Fibroblast of pulmonary artery (primary cell): Measurements from ENCODE around the gene PRKCQ.

Experiments
- DNase-seq: peaks from one replicate; pipeline ENCODE4 v3.0.0-alpha.2; 2010; ENCODE audit warnings: low read depth
- H3K4me3 ChIP-seq: replicated peaks from 2 replicates; pipeline ENCODE4 v1.5.1; 2011; ENCODE audit warnings: low read depth, mild to moderate bottlenecking, control low read depth, low read length, moderate library complexity
- TF ChIP-seq, protein P1 (sequence below): IDR thresholded peaks from 2 replicates; pipeline ENCODE4 v1.5.1; 2011; ENCODE audit warnings: mild to moderate bottlenecking, control low read depth, low read length, inconsistent platforms; ENCODE audit errors: missing control alignments

The PRKCQ gene

DNA sequence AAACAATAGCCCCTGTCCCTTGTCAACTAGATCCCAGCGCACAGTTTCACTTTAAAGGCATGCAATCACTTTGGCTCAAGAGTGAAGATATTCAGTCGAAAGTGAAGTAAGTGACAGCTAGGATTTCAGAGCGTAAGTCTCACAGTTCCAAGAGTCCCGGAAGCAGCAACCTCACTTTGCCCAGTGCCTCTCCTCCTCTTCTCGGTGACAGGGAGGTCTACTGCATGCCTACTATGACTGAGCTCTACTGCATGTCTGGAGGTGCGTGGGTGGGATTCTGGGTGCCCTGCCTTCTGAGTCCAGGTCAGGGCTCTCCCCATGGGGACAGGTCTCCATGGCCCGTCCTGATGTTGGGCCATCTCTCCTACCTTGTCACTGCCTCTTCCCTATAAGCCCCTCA is 17.0 kb downstream of the PRKCQ start:
- no peak overlapping the region for H3K4me3 ChIP-seq
- DNase-seq = no peak

DNA sequence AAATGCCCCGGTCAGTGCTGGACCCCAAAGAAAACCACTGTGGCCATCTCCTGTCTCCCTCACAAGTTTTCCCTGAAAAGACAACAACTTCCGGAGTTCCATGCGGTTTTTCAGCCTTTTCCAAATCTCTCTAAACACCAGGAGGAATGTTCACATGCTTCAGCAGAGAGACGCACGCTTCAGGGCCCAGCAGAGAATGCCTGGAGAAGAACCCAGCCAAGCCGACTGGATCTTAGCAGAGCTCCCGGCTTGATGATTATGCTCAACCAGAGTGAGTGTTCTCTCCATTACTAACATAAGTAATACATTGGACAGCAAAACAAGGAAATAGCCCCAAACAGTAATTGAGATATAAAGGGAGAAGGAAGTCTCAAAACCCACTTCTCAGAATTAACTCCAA is 17.9 kb downstream of the PRKCQ start:
- TF ChIP-seq, protein P1, sequence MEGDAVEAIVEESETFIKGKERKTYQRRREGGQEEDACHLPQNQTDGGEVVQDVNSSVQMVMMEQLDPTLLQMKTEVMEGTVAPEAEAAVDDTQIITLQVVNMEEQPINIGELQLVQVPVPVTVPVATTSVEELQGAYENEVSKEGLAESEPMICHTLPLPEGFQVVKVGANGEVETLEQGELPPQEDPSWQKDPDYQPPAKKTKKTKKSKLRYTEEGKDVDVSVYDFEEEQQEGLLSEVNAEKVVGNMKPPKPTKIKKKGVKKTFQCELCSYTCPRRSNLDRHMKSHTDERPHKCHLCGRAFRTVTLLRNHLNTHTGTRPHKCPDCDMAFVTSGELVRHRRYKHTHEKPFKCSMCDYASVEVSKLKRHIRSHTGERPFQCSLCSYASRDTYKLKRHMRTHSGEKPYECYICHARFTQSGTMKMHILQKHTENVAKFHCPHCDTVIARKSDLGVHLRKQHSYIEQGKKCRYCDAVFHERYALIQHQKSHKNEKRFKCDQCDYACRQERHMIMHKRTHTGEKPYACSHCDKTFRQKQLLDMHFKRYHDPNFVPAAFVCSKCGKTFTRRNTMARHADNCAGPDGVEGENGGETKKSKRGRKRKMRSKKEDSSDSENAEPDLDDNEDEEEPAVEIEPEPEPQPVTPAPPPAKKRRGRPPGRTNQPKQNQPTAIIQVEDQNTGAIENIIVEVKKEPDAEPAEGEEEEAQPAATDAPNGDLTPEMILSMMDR = no peak
- DNase-seq = no peak
- no peak overlapping the region for H3K4me3 ChIP-seq

More for the DNA sequence above, 17.0 kb downstream of the PRKCQ start:
- TF ChIP-seq, protein P1 = no peak

DNA sequence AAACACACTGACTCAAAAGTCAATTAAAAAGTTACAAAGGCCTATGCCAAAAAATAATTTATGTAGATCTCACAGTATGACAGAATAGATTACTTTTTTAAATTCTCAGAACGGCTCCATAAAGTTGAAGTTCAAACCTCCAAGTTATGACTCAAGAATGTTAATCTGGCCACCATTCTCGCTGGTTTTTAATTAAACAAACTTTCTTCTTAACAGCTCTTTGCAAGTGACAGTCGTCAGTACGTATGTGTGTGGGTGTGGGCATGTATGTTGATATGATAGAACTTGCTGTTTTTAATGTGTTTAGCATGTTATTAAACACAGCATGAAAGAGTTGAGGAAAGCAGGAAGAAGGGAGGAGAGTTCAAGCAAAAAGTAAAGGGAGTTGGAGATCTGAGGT is 18.5 kb downstream of the PRKCQ start:
- no peak for DNase-seq
- no peak overlapping the region for H3K4me3 ChIP-seq
- TF ChIP-seq, protein P1 = no peak

GRCh38 chr10:6558759-6559461 is 21.2 kb downstream of the PRKCQ start:
- H3K4me3 ChIP-seq = no peak overlapping the region
- no peak for DNase-seq
- TF ChIP-seq, protein P1 = no peak

DNA sequence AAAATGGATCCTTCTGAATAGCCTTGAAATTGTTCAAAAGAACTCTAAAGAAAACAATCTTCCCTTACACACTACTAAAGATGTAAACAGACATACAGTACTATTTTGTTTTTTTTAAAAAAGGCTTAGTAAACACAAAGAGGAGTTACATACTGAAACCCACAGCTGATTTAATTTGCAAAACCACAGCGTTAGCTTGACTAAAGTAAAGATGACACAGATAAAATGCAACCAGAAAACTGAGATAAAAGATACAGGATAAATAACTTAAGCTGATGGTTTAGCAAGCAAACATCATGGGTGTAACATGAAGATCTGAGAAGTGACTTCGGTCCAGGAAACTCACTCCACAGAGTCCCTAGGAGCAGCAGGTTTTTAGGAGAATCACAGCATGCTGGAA is 21.8 kb downstream of the PRKCQ start:
- no peak for DNase-seq
- TF ChIP-seq, protein P1 = no peak
- no peak overlapping the region for H3K4me3 ChIP-seq

DNA sequence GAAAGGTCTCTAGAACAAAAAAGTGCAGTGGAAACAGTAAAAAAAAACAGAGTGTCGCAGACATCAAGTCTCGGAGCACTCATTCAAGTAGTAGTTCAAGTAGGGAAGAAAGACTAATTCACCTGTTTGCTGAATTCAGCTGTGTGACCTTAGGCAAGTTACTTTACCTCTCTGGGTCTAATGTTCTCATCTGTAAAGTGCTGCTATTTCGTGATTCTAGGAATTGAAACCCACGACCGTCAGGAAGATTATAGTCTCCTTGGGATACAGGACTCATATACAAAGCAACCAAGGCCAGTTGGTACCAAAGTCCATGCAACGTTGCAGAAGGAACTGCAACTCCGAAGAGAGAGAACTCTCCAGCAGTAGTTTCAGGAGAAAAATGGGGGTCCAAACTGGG is 26.1 kb downstream of the PRKCQ start:
- H3K4me3 ChIP-seq = no peak overlapping the region
- TF ChIP-seq, protein P1 = no peak
- no peak for DNase-seq

DNA sequence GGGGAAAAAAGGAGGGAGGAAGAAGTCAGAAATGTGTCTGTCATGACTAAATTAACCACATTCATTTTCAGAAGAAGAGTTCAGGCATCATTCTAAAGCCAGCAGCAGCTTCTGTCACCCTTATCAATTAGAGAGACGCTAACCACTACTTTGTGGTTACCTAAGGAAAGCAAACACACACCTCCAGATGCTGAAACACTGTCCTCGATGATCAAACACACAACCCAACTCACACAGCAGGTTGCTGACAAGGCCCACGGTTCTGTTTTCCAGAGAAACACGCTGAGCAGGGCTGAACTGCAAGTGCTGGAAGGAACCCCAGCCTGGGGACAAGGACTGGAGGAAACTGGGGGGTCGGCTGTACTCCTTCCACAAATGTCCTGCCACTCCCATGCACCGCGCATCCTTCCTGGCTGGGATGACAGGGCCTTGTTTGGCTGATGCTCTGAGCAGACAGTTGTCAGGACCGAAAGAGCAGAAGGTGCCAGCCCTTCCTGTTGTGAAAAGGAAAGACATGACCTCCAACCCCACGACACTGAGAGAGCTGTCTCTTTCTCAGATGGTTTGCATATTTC is 36.6 kb downstream of the PRKCQ start:
- no peak for DNase-seq
- no peak overlapping the region for H3K4me3 ChIP-seq
- TF ChIP-seq, protein P1 = no peak
